Measurements from ENCODE around the gene IL11RA.

- TF ChIP-seq MAX (IDR thresholded peaks at IDR 0.05) = no peak
- TF ChIP-seq EP300 (IDR thresholded peaks at IDR 0.05; ENCODE audit: borderline replicate concordance in 1 of 2, low read depth in 2 of 2, low read length in 2 of 2) = no peak
Measured at GRCh38 chr9:34648673-34649072, 3.3 kb upstream of the IL11RA start.

Data from H1 (cell line).